Astrocyte of the spinal cord (primary cell): Measurements from ENCODE around the gene MSMO1.
"Not testable (repeated sequence)": the region's sequence is repeated elsewhere in the genome, so short reads cannot be mapped to it uniquely, and the experiment has no call there.

Source experiments
- DNase-seq: peaks from one replicate; pipeline ENCODE4 v3.0.0; 2011; ENCODE audit warnings: low read depth, low spot score
- H3K4me3 ChIP-seq: 2 replicates; pipeline ENCODE4 v1.5.1; 2011; ENCODE audit warnings: low read depth, mild to moderate bottlenecking, low read length, moderate library complexity
- in situ Hi-C: cut with HindIII; loops from 2 replicates; pipeline ENCODE4 v1.10.0; 2017; ENCODE audit warnings: low sequenced_read_pairs
- TF ChIP-seq, protein P1 (sequence below): IDR thresholded peaks from 2 replicates; pipeline ENCODE4 v1.5.1; 2012; ENCODE audit warnings: low read depth, mild to moderate bottlenecking, low read length, inconsistent platforms

Gene MSMO1

DNA sequence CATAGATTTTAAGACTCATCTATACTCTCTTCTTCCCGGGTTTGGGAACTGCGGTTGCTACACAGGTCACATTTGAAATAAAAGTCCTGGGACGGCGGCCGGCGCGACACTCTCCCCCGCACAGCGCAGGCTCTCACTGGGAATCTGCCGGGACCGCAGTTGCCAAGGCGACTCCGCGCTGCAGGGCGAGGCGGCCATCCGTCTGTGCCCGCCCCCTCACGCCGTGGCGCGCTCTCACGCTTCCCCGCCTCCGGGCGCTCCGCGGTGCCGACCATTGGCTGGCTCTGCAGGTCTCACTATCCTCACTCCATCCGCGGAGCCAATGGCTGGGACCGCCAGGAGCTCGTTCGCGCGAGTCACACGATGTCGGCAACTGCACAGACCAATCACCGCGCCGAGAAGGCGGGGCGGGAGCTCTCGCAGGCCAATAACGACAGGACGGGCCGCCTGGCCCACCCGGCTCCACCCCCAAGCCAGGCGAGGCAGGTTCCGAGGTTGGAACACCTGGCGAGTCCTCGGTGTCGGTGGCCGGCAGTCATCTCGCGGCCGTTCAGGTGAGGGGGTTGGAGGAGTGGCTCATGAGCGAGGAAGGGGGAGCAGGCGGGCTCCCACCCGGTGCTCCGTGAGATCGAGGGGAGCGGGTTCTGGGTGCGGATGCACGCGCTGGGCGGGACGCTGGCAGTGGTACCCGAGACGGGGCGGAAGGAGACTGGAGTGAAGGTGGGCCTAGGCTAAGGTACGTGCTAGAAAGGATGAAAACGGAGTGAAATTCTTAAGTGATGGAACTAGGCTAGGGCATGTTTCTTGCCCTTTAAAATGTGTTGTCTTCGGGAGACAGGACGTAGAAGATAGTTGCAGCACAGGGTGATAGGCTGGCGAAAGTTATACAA lies at the start of gene MSMO1:
MSMO1 (plus strand) TSS at position 459 of the 890 bp plus-strand sequence. CDS start 5,702 bp downstream, outside the sequence.
- in situ Hi-C loops = no loop called here
- TF ChIP-seq, protein P1, sequence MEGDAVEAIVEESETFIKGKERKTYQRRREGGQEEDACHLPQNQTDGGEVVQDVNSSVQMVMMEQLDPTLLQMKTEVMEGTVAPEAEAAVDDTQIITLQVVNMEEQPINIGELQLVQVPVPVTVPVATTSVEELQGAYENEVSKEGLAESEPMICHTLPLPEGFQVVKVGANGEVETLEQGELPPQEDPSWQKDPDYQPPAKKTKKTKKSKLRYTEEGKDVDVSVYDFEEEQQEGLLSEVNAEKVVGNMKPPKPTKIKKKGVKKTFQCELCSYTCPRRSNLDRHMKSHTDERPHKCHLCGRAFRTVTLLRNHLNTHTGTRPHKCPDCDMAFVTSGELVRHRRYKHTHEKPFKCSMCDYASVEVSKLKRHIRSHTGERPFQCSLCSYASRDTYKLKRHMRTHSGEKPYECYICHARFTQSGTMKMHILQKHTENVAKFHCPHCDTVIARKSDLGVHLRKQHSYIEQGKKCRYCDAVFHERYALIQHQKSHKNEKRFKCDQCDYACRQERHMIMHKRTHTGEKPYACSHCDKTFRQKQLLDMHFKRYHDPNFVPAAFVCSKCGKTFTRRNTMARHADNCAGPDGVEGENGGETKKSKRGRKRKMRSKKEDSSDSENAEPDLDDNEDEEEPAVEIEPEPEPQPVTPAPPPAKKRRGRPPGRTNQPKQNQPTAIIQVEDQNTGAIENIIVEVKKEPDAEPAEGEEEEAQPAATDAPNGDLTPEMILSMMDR = no peak
- DNase-seq = peak; percentile 99
- H3K4me3 ChIP-seq = peak within 1 kb of the TSS; percentile 90

DNA sequence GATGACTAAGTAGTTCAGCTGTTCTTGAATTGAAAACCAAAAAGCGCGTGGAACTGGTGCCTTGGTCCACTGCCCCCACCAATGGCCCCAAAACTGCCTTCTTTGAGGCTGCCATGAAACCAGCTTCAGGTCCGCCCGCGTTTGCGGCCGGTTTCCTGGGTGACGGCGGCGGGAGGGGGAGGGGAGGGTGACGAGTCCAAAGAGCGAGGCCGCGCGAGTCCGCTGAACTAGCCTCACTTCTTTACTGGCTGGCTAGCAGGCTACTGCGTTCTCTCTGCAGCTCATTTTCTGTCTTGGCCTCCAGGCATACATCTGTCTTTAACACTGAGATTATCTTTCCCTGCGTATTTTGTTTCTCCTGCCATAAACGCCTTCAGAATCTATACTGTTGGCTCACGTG lies 47.9 kb upstream of the MSMO1 start:
- H3K4me3 ChIP-seq, DNase-seq, in situ Hi-C loops: not testable (repeated sequence)

DNA sequence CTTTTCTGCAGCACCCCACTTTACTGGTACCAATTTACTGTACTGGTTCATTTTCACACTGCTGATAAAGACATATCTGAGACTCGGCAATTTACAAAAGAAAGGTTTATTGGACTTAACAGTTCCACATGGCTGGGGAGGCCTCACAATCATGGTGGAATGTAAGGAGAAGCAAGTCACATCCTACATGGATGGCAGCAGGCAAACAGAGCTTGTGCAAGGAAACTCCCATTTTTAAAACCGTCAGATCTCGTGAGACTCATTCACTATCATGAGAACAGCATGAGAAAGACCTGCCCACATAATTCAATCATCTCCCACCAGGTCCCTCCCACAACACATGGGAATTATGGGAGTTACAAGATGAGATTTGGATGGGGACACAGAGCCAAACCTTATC lies 42.8 kb upstream of the MSMO1 start:
- in situ Hi-C loops, DNase-seq: not testable (repeated sequence)

DNA sequence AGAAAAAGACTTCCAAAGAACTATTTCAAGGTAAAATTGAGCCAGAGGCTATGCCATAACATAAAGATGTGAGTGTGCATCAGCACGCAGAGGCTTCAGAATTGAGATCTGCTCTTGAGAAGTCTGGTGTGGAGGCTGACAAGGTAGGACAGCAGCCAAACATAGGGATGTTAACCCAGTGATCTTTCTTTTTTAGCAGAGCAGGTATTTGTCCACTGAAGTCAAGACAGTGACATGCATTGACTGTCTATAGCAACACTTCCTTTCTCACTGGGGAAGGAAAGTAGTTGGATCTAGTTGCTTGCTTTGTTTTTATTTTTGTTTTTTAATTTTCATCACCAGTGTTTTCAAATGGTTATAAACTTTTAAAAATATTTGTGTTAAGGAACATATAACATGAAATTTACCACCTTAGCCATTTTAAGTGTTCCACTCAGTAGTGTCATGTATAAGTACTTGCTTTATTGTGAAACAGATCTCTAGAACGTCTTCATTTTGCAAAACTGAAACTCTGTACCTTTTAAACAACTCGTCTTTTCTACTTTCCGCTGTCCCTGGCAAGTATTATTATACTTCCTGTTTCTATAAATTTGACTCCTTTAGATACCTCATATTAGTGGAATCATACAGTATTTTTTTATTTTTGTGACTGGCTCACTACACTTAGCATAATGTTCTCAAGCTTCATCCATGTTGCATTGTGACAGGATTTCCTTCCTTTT lies 40.7 kb upstream of the MSMO1 start:
- H3K4me3 ChIP-seq, DNase-seq, in situ Hi-C loops: not testable (repeated sequence)

More for the DNA sequence above, 42.8 kb upstream of the MSMO1 start:
- not testable (repeated sequence) for H3K4me3 ChIP-seq

DNA sequence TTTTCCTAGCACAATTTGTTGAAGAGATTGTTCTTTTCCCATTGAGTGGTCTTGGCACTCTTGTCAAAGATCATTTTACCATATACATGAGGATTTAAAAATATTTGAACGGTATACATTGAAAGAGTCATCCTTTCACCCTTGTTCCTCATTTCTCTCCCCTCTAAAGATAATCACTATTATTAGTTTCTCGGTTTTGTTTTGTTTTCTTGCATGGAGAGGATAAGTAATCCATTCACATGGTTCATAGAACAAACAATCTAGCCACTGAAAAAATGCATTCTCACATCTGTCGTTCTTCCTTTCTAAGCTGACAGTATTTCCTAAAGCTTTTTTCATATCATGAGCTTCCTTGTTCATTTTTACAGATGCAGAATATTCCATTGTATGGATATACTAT lies 39.2 kb upstream of the MSMO1 start:
- in situ Hi-C loops = no loop called here
- H3K4me3 ChIP-seq = no peak overlapping the region
- DNase-seq = peak; percentile 14
- TF ChIP-seq, protein P1 = no peak

DNA sequence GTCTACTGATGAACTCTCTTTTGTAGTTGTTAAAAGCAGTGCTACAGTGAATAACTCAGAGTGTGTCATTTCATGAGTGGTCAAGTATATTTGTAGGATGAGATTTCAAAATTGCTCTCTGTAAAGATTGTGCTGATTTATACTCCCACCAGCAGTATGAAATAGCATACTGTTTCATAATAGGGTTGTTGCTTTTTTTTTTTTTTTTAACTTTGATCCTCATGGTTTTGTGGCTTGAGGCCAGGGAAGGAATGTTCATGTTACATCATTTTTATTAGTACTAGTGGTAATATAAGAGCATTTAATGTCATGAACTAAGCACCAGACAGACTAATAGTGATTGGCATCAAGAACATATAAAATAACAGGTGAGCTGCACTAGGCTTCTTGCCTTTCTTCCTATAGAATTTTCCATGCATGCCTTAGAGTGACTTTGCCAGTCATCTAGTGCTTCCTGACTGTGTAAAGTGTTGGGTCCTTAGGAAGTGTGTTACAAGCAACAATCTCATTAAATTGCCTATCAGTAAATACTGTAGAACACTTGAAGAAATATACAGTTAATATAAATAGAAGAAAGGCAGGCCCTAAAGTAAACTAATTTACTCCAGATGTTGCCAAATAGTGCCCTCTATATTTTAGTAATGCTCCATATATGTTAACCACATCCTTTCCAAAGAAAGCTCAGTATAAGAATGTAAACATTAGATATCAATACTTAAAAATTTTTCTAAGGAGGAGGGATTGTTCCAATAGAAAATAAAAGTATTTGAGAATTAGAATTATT lies 38.6 kb upstream of the MSMO1 start:
- TF ChIP-seq, protein P1 = no peak
- peak; percentile 69 for DNase-seq
- in situ Hi-C loops = no loop called here
- no peak overlapping the region for H3K4me3 ChIP-seq

DNA sequence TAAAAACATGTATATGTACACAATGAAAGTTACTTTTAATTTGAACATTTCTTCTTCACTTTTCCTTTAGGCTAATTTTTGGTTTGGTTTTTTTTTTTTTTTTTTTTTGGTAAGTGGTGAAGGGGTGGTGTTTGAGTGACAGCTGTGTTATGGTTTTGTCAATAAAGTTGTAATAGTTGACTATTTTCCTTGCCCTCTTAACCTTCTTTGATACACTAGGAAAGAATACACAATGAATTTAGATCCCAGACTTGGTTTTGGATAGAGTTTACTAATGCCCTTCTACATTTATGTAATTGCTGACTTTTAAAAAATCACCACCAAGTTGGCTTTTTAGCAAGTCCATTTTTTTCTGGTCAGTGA lies 38.1 kb upstream of the MSMO1 start:
- no peak for DNase-seq
- TF ChIP-seq, protein P1 = no peak
- in situ Hi-C loops = no loop called here
- H3K4me3 ChIP-seq = no peak overlapping the region
